ENCODE results near the gene MAP3K7. TPM values are rescaled to one million over a fixed set of nuclear protein-coding genes. Genes with fewer than 3 reads are reported as not detected.

MAP3K7 gene
- total and polyA plus RNA-seq, 5 donors from 2014 or later: 21.1 to 27.9 (median 24.6) TPM

- Mint-ChIP-seq H3K4me3 (no peak overlapping the region), H3K27me3 (no peaks in the 10 kb centered on the region), H3K36me3 (peaks cover 56% of the 10 kb centered on the region), H3K9me3 (no peaks in the 10 kb centered on the region), H3K4me1 (peaks cover 0 to 8% (median 3%) of the 10 kb centered on the region in 4 donors), H3K27ac (peak overlapping the region in 1 of 3 donors; percentile 21)
- Histone ChIP-seq H3K36me3 (ENCODE audit: control insufficient read depth, insufficient read depth, low read length) (peaks cover 84% of the 10 kb centered on the region), H3K4me1 (ENCODE audit: control insufficient read depth, insufficient read depth, low read length, poor library complexity, severe bottlenecking) (no peaks in the 10 kb centered on the region), H3K27ac (ENCODE audit: insufficient read depth, low read length, poor library complexity, severe bottlenecking) (no peak overlapping the region), H3K4me3 (ENCODE audit: low read depth, low read length) (no peak overlapping the region), H3K9me3 (ENCODE audit: control insufficient read depth in 2 of 2, low read length in 2 of 2) (no peaks in the 10 kb centered on the region), H3K27me3 (ENCODE audit: control insufficient read depth, insufficient read depth, low read length) (no peaks in the 10 kb centered on the region)
- DNase-seq: no peak
- ATAC-seq (ENCODE audit: low read depth in 2 of 2): no peak
Observed at GRCh38 chr6:90547991-90548390, 38.9 kb downstream of the MAP3K7 start.

GRCh38 chr6:90547079-90547478 is 39.8 kb downstream of the MAP3K7 start:
- peaks cover 80% of the 10 kb centered on the region for H3K36me3 ChIP-seq (ENCODE audit: control insufficient read depth, insufficient read depth, low read length)
- H3K4me3 ChIP-seq (ENCODE audit: low read depth, low read length): no peak overlapping the region
- H3K4me3 Mint-ChIP-seq: no peak overlapping the region

GRCh38 chr6:90545448-90545847 is 41.4 kb downstream of the MAP3K7 start:
- Mint-ChIP-seq H3K4me3 (no peak overlapping the region), H3K4me1 (peaks cover 0 to 8% (median 3%) of the 10 kb centered on the region in 4 donors), H3K9me3 (no peaks in the 10 kb centered on the region), H3K27me3 (no peaks in the 10 kb centered on the region), H3K27ac (no peak overlapping the region), H3K36me3 (peaks cover 50% of the 10 kb centered on the region)
- no peak for DNase-seq
- Histone ChIP-seq H3K4me3 (ENCODE audit: low read depth, low read length) (no peak overlapping the region), H3K27ac (ENCODE audit: insufficient read depth, low read length, poor library complexity, severe bottlenecking) (no peak overlapping the region), H3K36me3 (ENCODE audit: control insufficient read depth, insufficient read depth, low read length) (peaks cover 68% of the 10 kb centered on the region), H3K27me3 (ENCODE audit: control insufficient read depth, insufficient read depth, low read length) (no peaks in the 10 kb centered on the region), H3K4me1 (ENCODE audit: control insufficient read depth, insufficient read depth, low read length, poor library complexity, severe bottlenecking) (no peaks in the 10 kb centered on the region), H3K9me3 (ENCODE audit: control insufficient read depth in 2 of 2, low read length in 2 of 2) (no peaks in the 10 kb centered on the region)
- ATAC-seq (ENCODE audit: low read depth in 2 of 2): no peak

More at GRCh38 chr6:90547079-90547478, 39.8 kb downstream of the MAP3K7 start:
- H3K27ac Mint-ChIP-seq: no peak overlapping the region
- H3K36me3 Mint-ChIP-seq: peaks cover 51% of the 10 kb centered on the region
- ATAC-seq (ENCODE audit: low read depth in 2 of 2) (no peak), DNase-seq (no peak)
- H3K4me1 ChIP-seq (ENCODE audit: control insufficient read depth, insufficient read depth, low read length, poor library complexity, severe bottlenecking): no peaks in the 10 kb centered on the region
- no peak overlapping the region for H3K27ac ChIP-seq (ENCODE audit: insufficient read depth, low read length, poor library complexity, severe bottlenecking)
- peaks cover 0 to 8% (median 3%) of the 10 kb centered on the region in 4 donors for H3K4me1 Mint-ChIP-seq
- H3K27me3 Mint-ChIP-seq: no peaks in the 10 kb centered on the region
- no peaks in the 10 kb centered on the region for H3K9me3 ChIP-seq (ENCODE audit: control insufficient read depth in 2 of 2, low read length in 2 of 2)
- H3K27me3 ChIP-seq (ENCODE audit: control insufficient read depth, insufficient read depth, low read length): no peaks in the 10 kb centered on the region
- no peaks in the 10 kb centered on the region for H3K9me3 Mint-ChIP-seq

GRCh38 chr6:90544741-90545140 is 42.1 kb downstream of the MAP3K7 start:
- peaks cover 0 to 8% (median 3%) of the 10 kb centered on the region in 4 donors for H3K4me1 Mint-ChIP-seq
- no peaks in the 10 kb centered on the region for H3K9me3 ChIP-seq (ENCODE audit: control insufficient read depth in 2 of 2, low read length in 2 of 2)
- no peak overlapping the region for H3K4me3 ChIP-seq (ENCODE audit: low read depth, low read length)
- no peaks in the 10 kb centered on the region for H3K27me3 Mint-ChIP-seq
- H3K36me3 ChIP-seq (ENCODE audit: control insufficient read depth, insufficient read depth, low read length): peaks cover 64% of the 10 kb centered on the region
- no peaks in the 10 kb centered on the region for H3K27me3 ChIP-seq (ENCODE audit: control insufficient read depth, insufficient read depth, low read length)
- ATAC-seq (ENCODE audit: low read depth in 2 of 2) (no peak), DNase-seq (no peak)
- H3K36me3 Mint-ChIP-seq: peaks cover 50% of the 10 kb centered on the region
- H3K4me1 ChIP-seq (ENCODE audit: control insufficient read depth, insufficient read depth, low read length, poor library complexity, severe bottlenecking): no peaks in the 10 kb centered on the region
- no peak overlapping the region for H3K27ac ChIP-seq (ENCODE audit: insufficient read depth, low read length, poor library complexity, severe bottlenecking)
- no peak overlapping the region for H3K4me3 Mint-ChIP-seq
- no peak overlapping the region for H3K27ac Mint-ChIP-seq
- no peaks in the 10 kb centered on the region for H3K9me3 Mint-ChIP-seq

- H3K4me3 Mint-ChIP-seq: no peak overlapping the region
- H3K4me1 Mint-ChIP-seq: peaks cover 0 to 13% (median 4%) of the 10 kb centered on the region in 4 donors
- H3K36me3 Mint-ChIP-seq: peaks cover 46% of the 10 kb centered on the region
- H3K27ac Mint-ChIP-seq: no peak overlapping the region
- no peaks in the 10 kb centered on the region for H3K9me3 Mint-ChIP-seq
- Histone ChIP-seq H3K27ac (ENCODE audit: insufficient read depth, low read length, poor library complexity, severe bottlenecking) (no peak overlapping the region), H3K36me3 (ENCODE audit: control insufficient read depth, insufficient read depth, low read length) (peaks cover 66% of the 10 kb centered on the region), H3K9me3 (ENCODE audit: control insufficient read depth in 2 of 2, low read length in 2 of 2) (no peaks in the 10 kb centered on the region), H3K27me3 (ENCODE audit: control insufficient read depth, insufficient read depth, low read length) (no peaks in the 10 kb centered on the region), H3K4me3 (ENCODE audit: low read depth, low read length) (no peak overlapping the region), H3K4me1 (ENCODE audit: control insufficient read depth, insufficient read depth, low read length, poor library complexity, severe bottlenecking) (no peaks in the 10 kb centered on the region)
- DNase-seq: no peak
- ATAC-seq (ENCODE audit: low read depth in 2 of 2): no peak
- H3K27me3 Mint-ChIP-seq: no peaks in the 10 kb centered on the region
Observed at GRCh38 chr6:90544081-90544480, 42.8 kb downstream of the MAP3K7 start.

GRCh38 chr6:90541221-90541620 is 45.7 kb downstream of the MAP3K7 start:
- no peaks in the 10 kb centered on the region for H3K9me3 ChIP-seq (ENCODE audit: control insufficient read depth in 2 of 2, low read length in 2 of 2)
- H3K27me3 ChIP-seq (ENCODE audit: control insufficient read depth, insufficient read depth, low read length): no peaks in the 10 kb centered on the region
- no peak overlapping the region for H3K4me3 ChIP-seq (ENCODE audit: low read depth, low read length)
- Mint-ChIP-seq H3K27ac (no peak overlapping the region), H3K36me3 (peaks cover 46% of the 10 kb centered on the region), H3K27me3 (no peaks in the 10 kb centered on the region), H3K4me3 (no peak overlapping the region), H3K9me3 (no peaks in the 10 kb centered on the region), H3K4me1 (peaks cover 0 to 13% (median 4%) of the 10 kb centered on the region in 4 donors)
- no peak overlapping the region for H3K27ac ChIP-seq (ENCODE audit: insufficient read depth, low read length, poor library complexity, severe bottlenecking)
- no peaks in the 10 kb centered on the region for H3K4me1 ChIP-seq (ENCODE audit: control insufficient read depth, insufficient read depth, low read length, poor library complexity, severe bottlenecking)
- DNase-seq (no peak), ATAC-seq (ENCODE audit: low read depth in 2 of 2) (no peak)
- peaks cover 41% of the 10 kb centered on the region for H3K36me3 ChIP-seq (ENCODE audit: control insufficient read depth, insufficient read depth, low read length)

GRCh38 chr6:90538278-90539046 is 48.4 kb downstream of the MAP3K7 start:
- Histone ChIP-seq H3K36me3 (ENCODE audit: control insufficient read depth, insufficient read depth, low read length) (peaks cover 35% of the 10 kb centered on the region), H3K9me3 (ENCODE audit: control insufficient read depth in 2 of 2, low read length in 2 of 2) (no peaks in the 10 kb centered on the region), H3K4me3 (ENCODE audit: low read depth, low read length) (no peak overlapping the region), H3K27ac (ENCODE audit: insufficient read depth, low read length, poor library complexity, severe bottlenecking) (no peak overlapping the region), H3K27me3 (ENCODE audit: control insufficient read depth, insufficient read depth, low read length) (no peaks in the 10 kb centered on the region), H3K4me1 (ENCODE audit: control insufficient read depth, insufficient read depth, low read length, poor library complexity, severe bottlenecking) (no peaks in the 10 kb centered on the region)
- Mint-ChIP-seq H3K4me3 (no peak overlapping the region), H3K27me3 (no peaks in the 10 kb centered on the region), H3K9me3 (no peaks in the 10 kb centered on the region), H3K4me1 (peaks cover 0 to 11% (median 1%) of the 10 kb centered on the region in 4 donors), H3K36me3 (peaks cover 35% of the 10 kb centered on the region), H3K27ac (peak overlapping the region in 1 of 3 donors; percentile 18)
- ATAC-seq (ENCODE audit: low read depth in 2 of 2) (no peak), DNase-seq (no peak)

GRCh38 chr6:90537723-90538258 is 49.1 kb downstream of the MAP3K7 start:
- no peaks in the 10 kb centered on the region for H3K27me3 Mint-ChIP-seq
- Histone ChIP-seq H3K9me3 (ENCODE audit: control insufficient read depth in 2 of 2, low read length in 2 of 2) (no peaks in the 10 kb centered on the region), H3K4me3 (ENCODE audit: low read depth, low read length) (no peak overlapping the region), H3K4me1 (ENCODE audit: control insufficient read depth, insufficient read depth, low read length, poor library complexity, severe bottlenecking) (no peaks in the 10 kb centered on the region), H3K27ac (ENCODE audit: insufficient read depth, low read length, poor library complexity, severe bottlenecking) (no peak overlapping the region), H3K27me3 (ENCODE audit: control insufficient read depth, insufficient read depth, low read length) (no peaks in the 10 kb centered on the region), H3K36me3 (ENCODE audit: control insufficient read depth, insufficient read depth, low read length) (peaks cover 38% of the 10 kb centered on the region)
- H3K36me3 Mint-ChIP-seq: peaks cover 35% of the 10 kb centered on the region
- peaks cover 0 to 1% (median 0%) of the 10 kb centered on the region in 7 donors for H3K9me3 Mint-ChIP-seq
- DNase-seq: no peak
- no peak overlapping the region for H3K27ac Mint-ChIP-seq
- H3K4me3 Mint-ChIP-seq: no peak overlapping the region
- peaks cover 0 to 7% (median 1%) of the 10 kb centered on the region in 4 donors for H3K4me1 Mint-ChIP-seq
- no peak for ATAC-seq (ENCODE audit: low read depth in 2 of 2)

Measured in CD4-positive, CD25-positive, alpha-beta regulatory T cell (primary cell).